ENCODE measurements around the gene AMD1. TPM values are rescaled to one million over a fixed set of nuclear protein-coding genes. Genes with fewer than 3 reads are reported as not detected.
"Not testable (repeated sequence)": the region's sequence is repeated elsewhere in the genome, so short reads cannot be mapped to it uniquely, and the experiment has no call there.

AMD1 gene
- total RNA-seq = 10 to 100 TPM; 37.1 to 61.9 (median 42.8) TPM

DNA sequence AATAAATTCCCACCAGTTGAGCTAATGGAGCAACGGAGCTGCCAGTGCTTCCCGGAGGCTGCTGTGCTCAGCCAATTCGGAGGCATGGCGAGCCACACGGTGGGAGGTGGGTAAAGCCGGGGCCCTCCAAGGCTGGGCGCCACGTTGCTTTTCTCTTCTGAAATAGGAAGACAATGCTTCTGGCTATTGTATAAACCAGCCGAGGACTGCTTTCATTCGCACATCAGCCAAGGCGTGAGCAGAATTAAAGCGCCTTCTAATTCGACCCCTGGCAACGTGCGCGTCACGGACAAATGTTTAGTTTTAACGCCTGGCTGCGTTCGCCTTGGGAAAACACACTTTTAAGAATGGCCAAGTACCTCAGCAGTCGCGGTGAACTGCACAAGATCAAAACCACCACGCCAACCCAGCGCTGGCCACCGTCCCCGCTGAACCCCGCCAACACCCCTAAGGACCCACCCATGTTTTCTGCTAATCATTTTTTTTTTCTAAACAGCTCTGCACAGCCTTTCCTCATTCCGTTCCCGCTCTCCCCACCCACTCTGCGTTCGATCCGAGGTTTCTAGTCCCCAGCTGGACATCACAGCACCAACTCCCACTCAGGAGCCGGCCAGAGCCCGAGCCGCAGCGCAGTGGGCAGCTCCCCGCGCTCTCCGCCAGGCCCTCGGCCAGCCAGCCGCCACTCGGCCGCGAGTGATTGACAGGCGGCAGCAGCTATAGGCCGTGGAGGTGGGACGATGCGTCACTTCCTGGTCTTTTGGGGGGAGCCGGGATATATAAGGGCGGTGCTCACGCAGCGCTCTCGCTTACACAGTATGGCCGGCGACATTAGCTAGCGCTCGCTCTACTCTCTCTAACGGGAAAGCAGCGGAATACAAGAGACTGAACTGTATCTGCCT is at the start of gene AMD1:
TSS of gene AMD1 (plus strand) at position 805 of the 899 bp plus-strand sequence. CDS start 321 bp downstream, outside the sequence.
- no peaks in the 10 kb centered on the region for H3K27me3 ChIP-seq
- peak within 1 kb of the TSS; percentile 88 to 98 (median 96) for H3K27ac ChIP-seq
- H3K9me3 ChIP-seq = no peaks in the 10 kb centered on the region
- peak within 1 kb of the TSS; percentile 91 to 93 (median 92) for H3K4me3 ChIP-seq
- TF ChIP-seq CTCF (IDR thresholded peaks at IDR 0.05) (peak in 2 of 6 experiments; percentile 31 to 35), POLR2A (IDR thresholded peaks at IDR 0.05) (peak; percentile 99)
- no peaks in the 10 kb centered on the region for H3K36me3 ChIP-seq
- peak; percentile 96 to 99 (median 98) for DNase-seq
- H3K4me1 ChIP-seq = peaks cover 0 to 22% (median 3%) of the 10 kb centered on the region in 4 donors

DNA sequence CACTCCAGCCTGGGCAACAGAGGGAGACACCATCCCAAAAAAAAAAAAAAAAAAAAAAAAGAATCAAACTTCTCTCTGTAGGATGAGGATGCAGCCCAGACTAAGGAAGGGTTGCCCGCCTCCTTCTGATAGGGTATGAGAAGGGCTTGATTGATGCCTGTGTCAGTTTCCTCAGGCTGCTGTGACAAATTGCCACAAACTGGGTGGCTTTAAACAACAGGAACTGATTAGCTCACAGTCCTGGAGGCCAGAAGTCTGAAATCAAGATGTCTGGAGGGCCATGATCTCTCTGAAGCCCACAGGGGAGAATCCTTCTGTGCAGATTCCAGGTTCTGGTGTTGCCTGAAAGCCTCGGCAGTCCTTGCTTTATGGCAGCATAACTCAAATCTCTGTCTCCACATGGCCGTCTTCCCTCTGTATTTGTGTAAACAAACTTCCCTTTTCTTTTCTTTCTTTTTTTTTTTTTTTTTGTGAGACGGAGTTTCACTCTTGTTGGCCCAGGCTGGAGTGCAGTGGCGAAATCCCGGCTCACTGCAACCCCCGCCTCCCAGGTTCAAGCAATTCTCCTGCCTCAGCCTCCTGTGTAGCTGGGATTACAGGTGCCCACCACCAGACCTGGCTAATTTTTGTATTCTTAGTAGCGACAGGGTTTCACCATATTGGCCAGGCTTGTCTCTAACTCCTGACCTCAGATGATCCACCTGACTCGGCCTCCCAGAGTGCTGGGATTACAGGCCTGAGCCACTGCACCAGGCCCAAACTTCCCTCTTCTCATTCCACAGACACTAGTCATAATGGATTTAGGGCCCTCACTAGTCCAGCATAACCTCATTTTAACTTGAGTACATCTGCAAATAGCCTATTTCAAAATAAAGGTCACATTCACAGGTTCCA is 48.1 kb upstream of the AMD1 start:
- no peak for DNase-seq
- no peak overlapping the region for H3K4me3 ChIP-seq
- peak overlapping the region in 1 of 4 donors; percentile 46 for H3K27ac ChIP-seq
- TF ChIP-seq POLR2A (IDR thresholded peaks at IDR 0.05) (no peak), CTCF (IDR thresholded peaks at IDR 0.05) (no peak)
- H3K4me1 ChIP-seq = no peaks in the 10 kb centered on the region
- H3K36me3 ChIP-seq = no peaks in the 10 kb centered on the region
- H3K27me3 ChIP-seq = no peaks in the 10 kb centered on the region
- no peaks in the 10 kb centered on the region for H3K9me3 ChIP-seq

GRCh38 chr6:110828396-110828795 is 46.2 kb upstream of the AMD1 start:
- Histone ChIP-seq H3K27me3 (no peaks in the 10 kb centered on the region), H3K9me3 (no peaks in the 10 kb centered on the region), H3K4me1 (no peaks in the 10 kb centered on the region), H3K27ac (no peak overlapping the region), H3K4me3 (no peak overlapping the region), H3K36me3 (no peaks in the 10 kb centered on the region)
- no peak for DNase-seq
- no peak for TF ChIP-seq POLR2A (IDR thresholded peaks at IDR 0.05)
- no peak for TF ChIP-seq CTCF (IDR thresholded peaks at IDR 0.05)

DNA sequence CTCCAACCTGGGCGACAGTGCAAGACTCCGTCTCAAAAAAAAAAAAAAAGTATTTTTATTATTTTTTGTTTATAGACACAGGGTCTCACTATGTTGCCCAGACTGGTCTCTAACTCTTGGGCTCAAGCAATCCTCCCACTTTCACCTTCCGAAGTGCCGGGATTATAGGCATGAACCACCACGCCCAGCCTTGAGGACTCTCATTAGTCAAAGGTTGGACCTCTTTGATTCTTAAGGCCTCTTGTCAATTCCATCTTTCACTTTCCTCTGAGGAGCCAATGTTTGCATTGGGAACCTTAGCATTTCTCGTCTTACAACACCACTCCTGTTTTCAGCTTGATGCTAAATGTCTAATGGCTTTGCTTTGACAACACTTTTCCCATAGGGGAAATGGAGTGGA is 43.2 kb upstream of the AMD1 start:
- Histone ChIP-seq H3K27me3 (no peaks in the 10 kb centered on the region), H3K36me3 (no peaks in the 10 kb centered on the region), H3K4me3 (no peak overlapping the region), H3K9me3 (no peaks in the 10 kb centered on the region), H3K27ac (no peak overlapping the region), H3K4me1 (no peaks in the 10 kb centered on the region)
- no peak for TF ChIP-seq CTCF (IDR thresholded peaks at IDR 0.05)
- no peak for TF ChIP-seq POLR2A (IDR thresholded peaks at IDR 0.05)
- DNase-seq = no peak

DNA sequence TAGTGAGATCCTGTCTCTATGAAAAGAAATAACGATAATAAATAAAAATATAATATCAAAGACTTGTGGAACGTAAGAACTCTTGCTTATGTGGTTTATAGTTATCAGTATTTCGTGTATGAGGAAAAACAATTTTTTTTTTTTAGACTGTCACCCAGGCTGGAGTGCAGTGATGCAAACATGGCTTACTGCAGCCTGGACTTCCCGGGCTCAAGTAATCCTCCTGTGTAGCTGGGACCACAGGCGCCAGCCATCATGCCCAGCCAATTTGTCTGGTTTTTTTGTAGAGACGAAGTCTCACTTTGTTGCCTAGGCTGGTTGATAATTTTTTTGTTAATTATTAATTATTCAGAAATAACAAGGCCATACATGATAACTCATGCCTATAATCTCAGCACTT is 40.8 kb upstream of the AMD1 start:
- H3K4me1 ChIP-seq = no peaks in the 10 kb centered on the region
- no peaks in the 10 kb centered on the region for H3K9me3 ChIP-seq
- no peak overlapping the region for H3K27ac ChIP-seq
- H3K4me3 ChIP-seq = no peak overlapping the region
- TF ChIP-seq CTCF (IDR thresholded peaks at IDR 0.05) (no peak), POLR2A (IDR thresholded peaks at IDR 0.05) (no peak)
- H3K27me3 ChIP-seq = no peaks in the 10 kb centered on the region
- H3K36me3 ChIP-seq = no peaks in the 10 kb centered on the region
- DNase-seq = no peak

DNA sequence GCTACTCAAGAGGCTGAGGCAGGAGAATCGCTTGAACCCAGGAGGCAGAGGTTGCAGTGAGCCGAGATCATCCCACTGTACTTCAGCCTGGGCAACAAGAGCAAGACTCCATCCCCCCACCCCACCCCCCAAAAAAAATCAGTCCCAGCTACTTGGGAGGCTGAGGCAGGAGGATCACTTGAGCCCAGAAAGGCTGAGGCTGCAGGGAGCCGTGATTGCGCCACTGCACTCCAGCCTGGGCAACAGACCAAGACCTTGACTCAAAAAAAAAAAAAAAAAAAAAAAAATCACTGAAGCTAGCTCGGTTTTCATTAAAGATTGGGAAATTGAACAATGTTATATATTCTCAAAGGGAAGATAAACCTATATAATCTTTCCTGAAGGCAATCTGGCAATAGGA is 38.8 kb upstream of the AMD1 start:
- not testable (repeated sequence) for H3K27me3 ChIP-seq, H3K4me1 ChIP-seq, DNase-seq, H3K27ac ChIP-seq, H3K36me3 ChIP-seq, H3K4me3 ChIP-seq, H3K9me3 ChIP-seq
